Stimulated activated CD8-positive, alpha-beta memory T cell treated with anti-CD3 and anti-CD28 coated beads, Interleukin-12 subunit alpha, Interleukin-12 subunit beta, amount 100 ng/mL, for 4 hours (primary cell): ENCODE measurements around the gene CLDN11.

Source experiments
- DNase-seq: peaks from one replicate; pipeline ENCODE4 v3.0.0-alpha.2; 2020; ENCODE audit warnings: low read depth

The CLDN11 gene

DNA sequence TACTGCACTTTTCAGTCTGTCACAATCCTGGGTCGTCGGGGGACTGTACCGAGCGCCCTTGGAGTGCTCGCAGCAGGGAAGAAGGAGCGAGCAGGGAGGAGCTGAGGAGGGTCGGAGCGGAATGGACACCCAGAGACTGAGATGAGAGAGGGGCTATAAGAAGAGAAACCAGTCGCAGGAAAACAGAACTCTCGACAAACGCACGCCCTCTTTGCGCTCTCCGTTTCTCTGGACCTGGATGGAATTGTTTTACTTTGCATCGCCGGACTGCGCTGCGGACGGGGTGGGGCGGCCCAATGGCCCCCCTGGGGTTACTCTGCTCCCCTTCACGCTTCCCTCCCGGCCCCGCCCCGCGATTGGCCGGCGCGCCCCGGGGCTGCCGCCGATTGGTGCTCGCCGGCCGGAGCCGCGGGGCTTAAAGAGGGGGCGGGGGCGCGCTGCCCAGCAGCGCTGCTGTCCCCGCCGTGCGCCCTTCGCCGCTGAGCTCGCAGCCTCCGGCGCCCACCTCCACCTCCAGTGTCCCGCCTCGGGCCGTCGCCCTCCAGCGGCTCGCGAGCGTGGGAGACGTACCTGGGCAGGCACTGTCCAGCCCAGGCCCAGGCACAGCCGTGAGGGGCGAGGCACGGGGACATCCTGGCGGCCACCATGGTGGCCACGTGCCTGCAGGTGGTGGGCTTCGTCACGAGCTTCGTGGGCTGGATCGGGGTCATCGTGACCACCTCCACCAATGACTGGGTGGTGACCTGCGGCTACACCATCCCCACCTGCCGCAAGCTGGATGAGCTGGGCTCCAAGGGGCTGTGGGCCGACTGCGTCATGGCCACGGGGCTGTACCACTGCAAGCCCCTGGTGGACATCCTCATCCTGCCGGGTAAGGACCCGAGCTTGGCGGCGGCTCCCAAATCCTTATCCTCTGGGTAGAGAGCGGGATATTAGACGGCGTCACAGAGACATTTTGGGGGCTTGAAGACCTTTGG, at the start of gene CLDN11:
Gene CLDN11 (plus strand): TSS at position 447 of the 977 bp plus-strand sequence. CDS start 199 bp downstream, at position 646.
- no peak for DNase-seq

DNA sequence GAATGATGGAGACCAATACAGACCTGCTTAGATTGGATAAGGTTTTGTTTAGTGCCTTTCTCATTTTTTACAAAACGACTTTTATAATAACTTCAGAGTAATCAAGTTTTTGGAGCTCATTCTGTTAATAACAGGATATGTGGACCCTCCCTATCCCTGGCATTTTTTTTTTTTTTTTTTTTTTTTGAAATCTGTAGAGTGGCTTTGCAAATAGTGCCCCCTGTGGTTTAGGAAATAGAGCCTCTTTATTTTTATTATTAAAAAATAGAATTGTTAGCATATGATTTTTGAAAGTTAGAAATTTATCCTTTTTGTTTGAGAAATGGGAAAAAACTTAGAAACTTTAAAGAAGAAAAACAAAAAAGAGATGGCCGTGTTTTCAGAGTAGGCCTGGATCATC, 49.7 kb upstream of the CLDN11 start:
- no peak for DNase-seq

DNA sequence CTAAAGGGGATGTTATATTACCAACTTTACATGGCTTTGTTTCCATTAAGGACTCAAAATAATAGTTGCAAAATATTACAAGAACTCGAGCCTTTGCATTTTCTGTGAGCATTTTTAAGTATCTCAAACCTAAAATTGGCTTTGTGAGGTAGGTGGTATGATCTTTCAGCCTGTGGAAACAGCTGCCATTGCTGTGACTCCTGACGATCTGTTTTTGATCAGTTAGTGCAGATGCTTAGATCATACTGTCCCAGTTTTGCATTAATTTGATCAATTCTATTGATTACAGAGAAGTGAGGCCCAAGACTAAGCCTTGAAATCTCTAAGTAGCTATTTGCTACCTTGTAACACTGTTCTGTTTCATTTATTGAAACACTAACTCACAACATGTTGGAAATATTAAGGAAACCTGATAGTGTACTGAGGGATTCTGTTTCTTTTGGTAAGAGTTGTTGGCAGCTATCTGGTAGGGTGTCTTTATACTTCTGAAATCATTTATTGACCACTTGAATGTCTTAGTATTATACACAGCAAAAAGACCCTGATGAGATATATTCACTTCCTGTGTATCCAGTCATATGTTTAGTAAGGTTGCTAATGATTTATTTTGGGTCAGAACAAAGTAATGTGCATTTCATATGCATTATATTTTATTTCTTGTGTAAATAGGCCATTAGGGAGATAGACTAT, 46.3 kb upstream of the CLDN11 start:
- DNase-seq = no peak

DNA sequence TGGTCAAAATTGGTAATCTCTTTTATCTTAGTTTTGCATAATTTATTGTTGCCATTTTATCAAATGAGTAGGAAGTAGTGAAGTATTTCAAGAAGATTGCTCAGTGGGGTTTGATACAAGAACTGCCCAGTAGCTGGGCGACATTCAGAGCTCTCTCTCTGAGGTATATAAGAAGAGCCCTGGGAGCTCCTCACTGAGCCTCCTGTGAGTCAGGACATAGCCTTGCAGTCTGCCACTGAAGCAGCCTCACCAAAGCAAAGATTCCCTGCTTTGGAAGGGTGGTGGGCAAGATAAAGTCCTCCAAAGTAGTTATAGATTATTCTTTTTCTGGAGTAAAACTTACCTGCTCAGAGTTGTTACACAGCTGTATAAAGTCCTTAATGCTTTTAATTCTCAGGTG, 35.1 kb upstream of the CLDN11 start:
- DNase-seq = no peak

DNA sequence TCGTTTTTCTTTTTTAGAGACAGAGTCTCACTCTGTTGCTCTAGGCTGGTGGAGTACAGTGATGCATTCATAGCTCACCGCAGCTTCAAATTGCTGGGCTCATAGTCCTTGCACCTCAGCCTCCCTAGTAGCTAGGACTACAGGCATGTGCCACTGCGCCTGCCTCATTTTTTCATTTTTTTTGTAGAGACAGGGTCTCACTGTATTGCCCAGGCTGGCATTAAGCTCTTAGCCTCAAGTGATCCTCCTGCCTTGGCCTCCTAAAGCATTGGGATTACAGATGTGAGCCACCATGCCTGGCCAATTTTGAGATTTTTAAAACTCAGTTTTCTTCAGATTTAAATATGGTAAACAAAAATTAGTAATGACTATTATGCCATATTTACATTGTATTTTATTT, 32.2 kb upstream of the CLDN11 start:
- DNase-seq = no peak

DNA sequence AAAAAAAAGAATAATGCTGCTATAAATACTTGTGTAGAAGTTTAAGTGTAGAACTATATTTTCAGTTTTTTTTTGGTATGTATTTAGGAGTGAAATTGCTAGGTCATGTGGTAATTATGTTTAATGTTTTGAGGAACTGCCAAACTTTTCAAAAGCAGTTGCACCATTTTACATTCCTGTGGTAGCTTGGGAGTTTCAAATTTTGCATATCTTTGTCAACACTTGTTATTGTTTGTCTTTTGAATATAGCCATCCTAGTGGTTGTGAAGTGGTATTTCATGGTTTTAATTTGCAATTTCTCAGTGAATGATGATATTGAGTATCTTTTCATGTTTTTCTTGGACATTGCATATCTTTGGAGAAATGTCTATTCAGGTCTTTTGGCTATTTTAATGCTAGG, 30.7 kb upstream of the CLDN11 start:
- no peak for DNase-seq

DNA sequence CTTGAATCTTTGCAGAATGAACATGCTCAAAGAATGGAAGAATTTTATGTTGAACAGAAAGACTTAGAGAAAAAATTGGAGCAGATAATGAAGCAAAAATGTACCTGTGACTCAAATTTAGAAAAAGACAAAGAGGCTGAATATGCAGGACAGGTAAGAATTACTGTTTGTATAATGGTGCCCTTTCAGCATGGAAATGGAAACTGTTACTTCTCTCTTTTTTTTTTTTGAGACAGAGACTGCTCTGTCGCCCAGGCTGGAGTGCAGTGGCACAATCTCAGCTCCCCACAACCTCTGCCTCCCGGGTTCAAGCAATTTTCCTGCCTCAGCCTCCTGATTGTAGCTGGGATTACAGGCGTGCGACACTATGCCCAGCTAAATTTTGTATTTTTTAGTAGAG, 27.6 kb upstream of the CLDN11 start:
- no peak for DNase-seq

DNA sequence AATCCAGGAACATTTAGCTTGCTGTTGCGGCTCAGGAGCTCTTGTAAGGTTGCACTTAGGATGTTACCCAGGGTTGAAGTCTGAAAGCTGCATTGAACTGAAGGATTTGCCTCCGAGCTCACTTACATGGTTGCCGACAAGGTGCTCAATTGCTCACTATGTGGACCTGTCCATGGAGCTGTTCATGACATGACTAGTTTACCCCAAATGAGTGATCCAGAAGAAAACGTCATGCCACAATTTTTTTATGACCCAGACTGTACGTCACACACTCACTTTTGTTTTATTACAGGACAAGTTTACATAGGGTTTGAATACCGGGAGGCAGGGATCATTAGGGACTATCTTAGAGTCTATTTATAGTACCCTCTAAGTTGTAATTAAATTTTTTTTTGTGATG, 21.0 kb upstream of the CLDN11 start:
- no peak for DNase-seq

DNA sequence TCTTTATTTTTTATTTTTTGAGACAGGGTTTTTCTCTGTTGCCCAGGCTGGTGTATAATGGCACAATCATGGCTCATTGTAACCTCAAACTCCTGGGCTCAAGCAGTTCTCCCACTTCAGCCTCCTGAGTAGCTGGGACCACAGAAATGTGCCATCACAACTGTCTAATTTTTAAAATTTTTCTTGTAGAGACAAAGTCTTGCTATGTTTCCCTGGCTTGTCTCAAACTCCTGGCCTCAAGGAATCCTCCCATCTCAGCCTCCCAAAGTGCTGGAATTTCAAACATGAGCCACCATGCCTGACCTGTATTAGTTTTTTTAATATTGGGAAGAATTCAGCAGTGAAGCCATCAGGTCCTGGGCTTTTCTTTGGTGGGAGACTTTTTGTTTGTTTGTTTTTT, 13.6 kb upstream of the CLDN11 start:
- DNase-seq = no peak

DNA sequence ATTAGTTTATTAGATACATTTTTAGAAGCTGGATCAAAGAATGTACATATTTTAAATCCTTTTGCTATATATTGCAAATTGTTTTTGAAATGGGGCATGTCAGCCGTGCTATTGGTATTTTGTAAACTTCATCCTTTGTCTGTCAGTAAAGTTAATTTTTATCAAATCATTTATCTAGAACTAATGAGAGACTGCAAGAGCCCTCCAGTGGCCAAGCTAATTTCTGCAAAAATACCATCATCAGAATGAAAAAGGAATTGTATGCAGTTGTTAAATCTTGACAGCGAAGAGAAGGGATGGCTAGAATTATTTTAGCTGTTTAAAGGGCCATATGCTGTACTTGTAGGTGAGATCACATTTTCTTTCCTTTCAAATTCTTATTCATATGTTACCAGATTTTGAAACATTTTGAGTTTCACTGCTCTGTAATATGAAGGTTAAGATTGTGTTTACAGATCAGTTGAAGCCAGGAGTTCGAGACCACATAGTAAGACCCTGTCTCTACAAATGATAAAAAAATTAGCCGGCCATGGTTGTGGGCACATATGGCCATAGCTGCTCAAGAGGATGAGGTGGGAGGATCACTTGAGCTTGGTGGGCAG, 8.1 kb upstream of the CLDN11 start:
- DNase-seq = no peak

DNA sequence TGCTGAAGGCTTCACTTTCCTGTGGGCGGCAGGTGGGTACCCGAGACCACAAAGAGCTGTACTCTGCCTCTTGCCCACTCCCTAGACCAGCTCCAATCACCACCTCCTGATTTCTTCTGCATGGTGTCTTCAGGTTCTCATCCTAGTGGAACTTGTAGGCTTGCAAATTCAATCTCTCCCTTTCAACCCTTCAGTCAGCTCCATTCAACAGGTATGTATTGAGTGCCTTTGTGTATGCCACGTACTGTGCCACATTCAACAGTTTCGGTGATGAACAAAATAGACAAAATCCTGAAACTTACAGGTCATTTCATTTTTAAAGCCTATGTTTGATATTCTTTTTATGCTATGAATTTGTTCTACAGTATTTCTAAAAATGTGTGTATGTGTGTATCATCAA, 5.4 kb upstream of the CLDN11 start:
- DNase-seq = no peak

DNA sequence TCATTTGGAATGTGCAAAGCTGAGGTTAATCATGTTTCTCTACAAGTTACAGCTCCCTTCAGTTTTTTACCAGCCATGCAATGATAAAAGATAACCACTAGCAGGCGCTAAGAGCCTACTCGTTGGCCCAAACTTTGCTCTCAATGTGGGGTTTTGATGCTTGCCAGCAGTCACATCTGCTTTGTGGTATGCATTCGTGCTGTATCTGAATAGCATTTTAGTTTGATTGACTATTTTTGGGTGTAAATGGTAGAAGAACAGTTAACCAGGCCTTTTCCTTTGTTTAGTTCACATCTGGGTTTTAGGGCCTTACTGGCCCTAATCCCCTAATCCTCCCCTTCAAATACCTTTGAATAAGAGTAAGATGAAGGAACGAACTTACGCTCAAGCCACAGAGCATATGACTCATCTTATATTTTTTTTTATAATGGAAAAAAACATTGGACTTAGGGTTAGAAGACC, 4.4 kb upstream of the CLDN11 start:
- no peak for DNase-seq

DNA sequence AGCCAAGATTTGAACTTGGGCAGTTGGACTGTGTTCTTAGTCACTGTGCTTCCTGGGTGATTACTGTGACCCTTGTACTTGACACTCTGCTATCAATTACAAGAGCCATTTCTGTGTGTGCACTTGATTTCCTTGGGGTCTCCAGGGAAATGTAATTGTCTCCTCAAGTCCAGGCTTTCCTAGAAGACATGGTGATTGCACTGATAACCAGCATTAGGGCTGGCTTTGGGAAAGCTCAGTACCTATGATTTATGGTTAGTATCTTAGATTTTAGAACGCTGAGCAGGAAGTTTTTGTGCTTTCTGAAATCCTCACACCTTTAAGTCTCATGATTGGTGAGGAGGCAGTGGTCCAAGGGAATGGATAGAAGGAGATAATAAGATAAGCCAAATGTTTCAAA, 1.6 kb upstream of the CLDN11 start:
- DNase-seq = no peak

DNA sequence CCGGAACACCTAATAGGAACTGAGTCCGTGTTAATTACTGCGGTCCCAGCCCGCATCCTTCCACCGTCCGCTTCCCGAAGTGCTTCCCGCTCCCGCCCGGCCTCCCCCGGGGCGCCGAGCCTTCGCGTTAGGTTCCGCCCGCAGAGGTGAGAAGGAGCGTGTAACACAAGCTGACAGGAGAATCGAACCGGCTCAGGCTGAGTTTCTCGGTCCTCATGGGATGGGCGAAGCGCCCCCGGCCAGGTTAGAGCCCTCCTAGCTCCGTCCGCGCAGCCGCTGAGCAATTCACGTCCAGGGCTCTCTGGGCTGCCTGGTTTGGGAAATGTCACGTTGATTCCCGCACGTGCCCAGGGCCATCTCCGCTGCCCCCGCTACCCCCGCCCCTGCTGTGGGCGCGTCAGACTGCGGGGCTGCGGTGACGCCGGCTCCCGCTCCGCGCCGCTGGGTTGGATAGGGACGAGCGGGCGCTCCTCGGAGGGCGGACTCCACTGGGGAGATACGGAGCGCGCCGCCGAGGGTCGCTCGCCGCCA, 954 bp downstream of the CLDN11 start:
- DNase-seq = no peak

DNA sequence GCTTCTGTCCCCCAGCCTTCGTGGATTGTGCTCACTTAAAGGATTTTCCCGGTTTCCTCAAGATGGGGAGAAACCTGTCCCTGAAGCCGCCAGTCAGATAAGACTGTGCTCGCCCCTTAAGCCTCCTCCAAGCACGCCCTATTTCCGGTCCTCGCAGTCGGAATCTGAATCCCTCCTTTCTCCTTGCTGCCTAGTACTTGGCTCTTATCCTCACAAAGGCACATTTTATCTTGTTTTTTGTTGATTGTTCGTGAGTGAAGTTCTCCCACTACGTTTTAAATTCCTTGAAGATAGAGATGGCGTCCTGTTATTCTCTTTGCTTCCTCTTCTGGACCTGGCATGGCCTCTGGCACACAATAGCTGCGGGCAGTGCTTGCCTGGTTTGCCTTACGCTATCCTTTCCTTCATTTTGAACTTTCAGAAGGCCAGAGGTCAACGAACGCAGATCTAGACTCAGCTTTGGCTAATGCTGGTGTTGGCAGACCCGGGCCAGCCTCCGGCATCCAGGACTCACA, 1.7 kb downstream of the CLDN11 start:
- DNase-seq = no peak

DNA sequence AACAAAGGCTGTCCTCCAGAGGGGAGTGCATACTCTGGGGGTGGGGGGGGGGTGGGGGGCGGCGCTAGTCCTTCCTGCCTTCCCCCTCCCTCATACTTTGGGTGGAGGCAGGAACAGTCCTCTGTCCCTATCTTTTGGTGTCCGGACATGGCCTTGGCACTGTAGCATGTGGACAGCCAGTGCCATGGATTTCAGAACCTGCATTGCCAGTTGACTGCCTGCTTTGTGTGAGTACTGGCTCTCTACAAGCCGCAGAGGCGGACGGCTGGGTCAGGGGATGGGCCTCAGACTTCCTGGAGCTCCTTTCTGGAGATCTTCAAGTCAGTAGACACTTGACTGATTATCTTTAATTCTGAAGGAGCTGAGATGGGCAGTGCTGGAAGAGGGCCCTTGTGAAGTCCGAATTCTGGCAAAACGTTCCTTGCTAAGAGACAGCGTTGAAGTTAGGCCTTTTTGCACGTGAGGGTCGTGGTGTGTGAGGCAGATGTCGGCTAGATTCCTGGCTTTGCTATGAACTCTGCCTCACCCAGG, 2.5 kb downstream of the CLDN11 start:
- DNase-seq = no peak

DNA sequence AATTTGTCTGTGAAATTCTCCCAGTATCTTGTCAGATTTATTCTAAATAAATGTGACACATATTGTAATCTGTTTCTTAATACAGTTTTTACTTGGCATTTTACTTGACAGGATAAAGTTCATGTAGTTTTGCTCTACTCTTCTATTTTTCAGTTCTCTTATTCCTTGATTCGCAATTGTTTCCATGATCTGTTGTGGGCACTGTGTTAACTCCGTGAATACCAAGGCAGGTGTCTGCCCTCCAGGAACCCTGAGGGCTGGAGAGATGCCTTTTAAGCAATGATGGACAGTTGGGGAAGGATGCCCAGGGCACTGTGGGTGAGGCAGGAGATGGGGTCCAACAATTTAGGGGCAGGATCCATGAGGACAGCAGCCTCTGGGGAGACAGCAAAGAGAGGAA, 3.1 kb downstream of the CLDN11 start:
- DNase-seq = no peak

DNA sequence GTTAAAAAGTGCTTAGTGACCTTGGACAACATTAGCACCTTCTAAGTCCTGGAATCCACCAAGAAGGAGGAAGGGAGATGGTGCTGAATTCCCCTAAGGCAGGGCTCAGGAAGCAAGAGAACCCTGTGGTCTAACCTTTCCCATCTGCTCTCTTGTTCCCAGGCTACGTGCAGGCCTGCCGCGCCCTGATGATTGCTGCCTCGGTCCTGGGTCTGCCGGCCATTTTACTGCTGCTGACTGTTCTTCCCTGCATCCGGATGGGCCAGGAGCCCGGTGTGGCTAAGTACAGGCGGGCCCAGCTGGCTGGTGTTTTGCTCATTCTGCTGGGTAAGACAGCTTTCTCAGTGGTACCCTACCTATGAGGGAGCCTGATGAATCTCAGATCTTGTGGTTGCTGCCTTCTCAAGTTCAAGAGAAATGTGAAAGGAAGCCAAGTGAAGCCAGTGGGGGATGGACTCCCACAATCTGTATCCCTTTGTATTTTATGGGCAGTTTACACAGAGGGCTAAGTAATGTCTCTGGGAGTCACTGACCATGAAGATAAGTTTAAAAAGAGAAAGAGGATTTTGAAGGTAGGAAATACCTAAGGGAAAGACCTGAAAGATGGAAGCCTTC, 4.4 kb downstream of the CLDN11 start:
- DNase-seq = no peak

DNA sequence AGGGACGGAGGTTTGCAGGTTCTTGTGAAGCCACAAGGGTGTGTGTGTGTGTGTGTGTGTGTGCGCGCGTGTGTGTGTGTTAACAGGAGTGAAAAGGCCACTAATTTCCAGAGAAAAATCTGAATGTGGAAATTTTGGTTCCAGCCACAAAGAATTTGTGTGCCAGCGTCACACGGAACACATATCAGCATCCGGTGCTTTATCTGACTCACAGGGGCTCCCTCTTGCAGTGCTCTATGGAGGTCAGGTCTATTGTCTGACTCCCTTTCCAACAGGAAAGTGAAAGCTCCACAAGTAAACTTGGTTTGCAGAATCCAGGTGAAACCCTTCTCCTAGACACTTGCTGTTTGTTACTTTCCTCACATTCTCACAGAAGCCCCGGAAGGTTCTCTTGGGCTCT, 6.2 kb downstream of the CLDN11 start:
- no peak for DNase-seq

DNA sequence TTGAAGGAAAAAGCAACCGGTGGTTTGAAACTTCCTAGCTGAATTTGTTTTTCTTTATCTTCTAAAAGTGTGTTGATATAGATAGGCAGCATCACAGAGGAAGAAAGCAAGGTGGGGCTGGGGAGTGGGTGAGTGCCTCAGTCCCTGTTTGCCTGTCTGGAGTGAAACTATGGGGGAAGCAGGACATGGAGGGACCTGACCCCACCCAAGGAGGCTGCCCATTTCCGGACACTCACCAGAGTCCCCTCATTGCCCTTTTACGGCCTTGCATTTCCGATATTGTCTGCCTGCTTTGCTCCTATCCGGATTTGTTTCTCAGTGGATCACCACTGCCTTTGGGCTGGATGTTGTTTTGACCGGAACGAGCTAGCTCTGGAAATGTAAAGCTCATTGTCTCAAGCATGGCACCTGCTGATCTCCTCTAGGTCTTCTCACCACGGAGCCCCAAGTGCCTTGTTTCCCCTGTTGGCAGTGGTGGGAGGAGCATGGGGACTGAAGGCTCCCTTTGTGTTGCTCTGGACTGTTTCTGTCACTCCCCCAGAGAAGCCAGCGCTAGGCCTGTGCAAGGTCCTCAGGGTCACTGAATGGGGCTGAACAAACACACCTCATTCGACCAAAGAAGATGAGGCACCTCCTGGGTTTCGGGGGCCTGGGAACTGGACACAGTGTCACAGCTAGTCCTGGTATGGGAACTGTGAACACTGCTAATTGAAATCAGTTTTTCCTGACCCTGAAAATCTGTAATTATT, 7.0 kb downstream of the CLDN11 start:
- DNase-seq = no peak

DNA sequence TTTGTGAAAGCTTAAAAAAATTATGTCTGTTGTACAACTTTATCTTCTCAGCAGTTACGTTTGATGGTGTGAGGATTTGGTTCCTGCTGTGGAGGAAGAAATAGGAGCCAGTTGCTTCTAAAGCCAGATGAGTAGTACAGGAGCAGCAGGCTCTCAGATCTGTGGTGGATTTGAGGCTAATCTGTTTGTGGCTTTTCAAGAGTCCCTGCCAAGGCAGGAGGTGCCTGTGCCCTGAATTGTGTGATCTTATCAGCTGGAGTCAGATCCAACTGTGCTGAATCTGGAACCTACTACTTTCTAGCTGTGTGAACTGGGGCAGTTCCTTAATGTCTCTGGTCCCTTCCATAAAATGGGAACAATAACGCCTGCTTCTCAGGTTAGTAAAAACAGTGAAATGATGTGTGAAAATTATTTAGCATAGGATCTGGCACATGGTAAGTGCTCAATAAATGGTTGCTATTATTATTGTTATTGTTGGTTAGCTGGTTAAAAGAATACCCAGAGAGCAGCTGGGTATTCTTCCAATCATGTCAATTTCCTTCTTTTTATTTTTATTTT, 7.7 kb downstream of the CLDN11 start:
- DNase-seq = no peak
